GM12878 (cell line): Measurements from ENCODE around the gene ATP6V1C2. TPM values are rescaled to one million over a fixed set of nuclear protein-coding genes. Genes with fewer than 3 reads are reported as not detected.

Source experiments
- ATAC-seq: fragments of 200-7000 bp; cut with Tn5 transposase; 3 replicates; pipeline ENCODE4 v1.9.1; 2020; ENCODE audit warnings: mild to moderate bottlenecking, moderate library complexity
- BruUV-seq: library from RNA; stranded (reverse); fragments of 400-500 nt; replicated peaks from 2 replicates; lab custom pipeline; 2021; lab: Mats Ljungman, UMichigan
- CTCF ChIA-PET: fragments of 300-600 bp; sonication (Branson Sonifier 250); formaldehyde crosslinking; extraction: SDS; loops from one replicate; lab custom pipeline; 2021; ENCODE audit warnings: inconsistent platforms; lab: Yijun Ruan, JAX
- POLR2A ChIA-PET: fragments of 350-600 bp; formaldehyde crosslinking; extraction: SDS; loops from one replicate; lab custom pipeline; 2021; ENCODE audit warnings: inconsistent platforms; lab: Charles Lee
- RAD21 ChIA-PET: fragments of 300-600 bp; sonication (Branson Sonifier 250); formaldehyde crosslinking; loops from one replicate; lab custom pipeline; 2023; ENCODE audit warnings: antibody characterized with exemption; ENCODE audit not compliant: unreplicated experiment; lab: Charles Lee
- SMC1A ChIA-PET: fragments of 300-600 bp; sonication (Branson Sonifier 250); formaldehyde crosslinking; loops from one replicate; lab custom pipeline; 2023; ENCODE audit not compliant: unreplicated experiment, uncharacterized antibody; lab: Charles Lee
- DNase-seq: peaks from one replicate; pipeline ENCODE4 v3.0.0-alpha.2; 2011; ENCODE audit warnings: low read depth, low spot score
- FAIRE-seq: peaks from 3 replicates; lab custom pipeline; 2011; peaks lifted over from hg19 to GRCh38; lab: Jason Lieb, UNC
- H2AFZ ChIP-seq: 2 replicates; pipeline ENCODE4 v1.6.0; 2011; ENCODE audit warnings: low read depth, low read length, control low read depth; ENCODE audit not compliant: control insufficient read depth
- H3K27ac ChIP-seq: 2 replicates; pipeline ENCODE4 v1.5.1; 2011; ENCODE audit warnings: control low read depth; ENCODE audit not compliant: control insufficient read depth, insufficient read depth
- H3K27me3 ChIP-seq, 2 experiments: replicated peaks in 1 of 2; 2 replicates each; pipeline versions ENCODE4 v1.6.0 to v1.6.1; 2011; ENCODE audit warnings: low read length in 1 of 2; ENCODE audit not compliant: control insufficient read depth in 2 of 2, insufficient read depth in 2 of 2
- H3K36me3 ChIP-seq, 2 experiments: 2 replicates each; pipeline ENCODE4 v1.5.1; 2011; ENCODE audit warnings: low read length in 1 of 2; ENCODE audit not compliant: control insufficient read depth in 2 of 2, insufficient read depth in 2 of 2
- H3K4me1 ChIP-seq: 2 replicates; pipeline ENCODE4 v1.6.1; 2011; ENCODE audit warnings: mild to moderate bottlenecking, low read length, moderate library complexity, mixed read lengths; ENCODE audit not compliant: control insufficient read depth, insufficient read depth
- H3K4me2 ChIP-seq: 2 replicates; pipeline ENCODE4 v1.6.0; 2011; ENCODE audit warnings: control low read depth; ENCODE audit not compliant: control insufficient read depth, insufficient read depth
- H3K4me3 ChIP-seq: fragments of 200-600 bp; sonication (generic); 2 replicates; pipeline ENCODE4 v1.5.1; 2016
- H3K79me2 ChIP-seq: 2 replicates; pipeline ENCODE4 v1.6.0; 2011; ENCODE audit warnings: low read length; ENCODE audit not compliant: control insufficient read depth, insufficient read depth
- H3K9ac ChIP-seq: 2 replicates; pipeline ENCODE4 v1.8.0; 2011; ENCODE audit warnings: low read length, control low read depth, mixed read lengths; ENCODE audit not compliant: control insufficient read depth, insufficient read depth
- H3K9me3 ChIP-seq: replicated peaks from 3 replicates; pipeline ENCODE4 v1.5.1; 2011; ENCODE audit warnings: mild to moderate bottlenecking, low read length; ENCODE audit not compliant: control insufficient read depth, insufficient read depth
- H4K20me1 ChIP-seq: 2 replicates; pipeline ENCODE4 v1.6.0; 2011; ENCODE audit not compliant: control insufficient read depth, insufficient read depth
- CREB1 ChIP-seq: IDR thresholded peaks from 2 replicates; pipeline ENCODE4 v1.6.1; 2012; ENCODE audit warnings: low read depth, mild to moderate bottlenecking, inconsistent platforms
- IRF4 ChIP-seq: IDR thresholded peaks from 2 replicates; pipeline ENCODE4 v1.6.1; 2011; ENCODE audit warnings: low read depth, low read length
- YBX1 ChIP-seq: fragments of 450-650 bp; IDR thresholded peaks from 2 replicates; pipeline ENCODE4 v1.6.1; 2016; ENCODE audit warnings: antibody characterized with exemption
- ZBED1 ChIP-seq: IDR thresholded peaks from 2 replicates; pipeline ENCODE4 v1.6.1; 2016; ENCODE audit warnings: borderline replicate concordance
- WGBS: methylation state at CpG from one replicate; pipeline ENCODE4 v1.1.6; 2016; ENCODE audit warnings: low lambda C conversion rate; ENCODE audit not compliant: insufficient replicate concordance, insufficient coverage; ENCODE audit errors: missing lambda C conversion rate; 5-methylcytosine and 5-hydroxymethylcytosine counted together
- in situ Hi-C: fragments of 300-500 bp; cut with MboI; formaldehyde crosslinking; loops from 9 replicates; pipeline ENCODE4 v1.14.3; 2018; ENCODE audit warnings: mixed read lengths
- intact Hi-C: fragments of 100-400 bp; cut with micrococcal nuclease; formaldehyde crosslinking; loops from one replicate; pipeline ENCODE4 v1.14.2; 2022; ENCODE audit not compliant: unreplicated experiment
- polyA plus RNA-seq, 11 experiments: library from polyadenylated mRNA; depleted of rRNA in 4 of 11; unstranded in 6 of 11; stranded (reverse) in 5 of 11; fragments of >200 nt; fragmentation: Nextera tagmentation in 4 of 11; fragmentation: Illumina TruSeq in 1 of 11; extraction: Ambion mirVana in 4 of 11; extraction: Trizol in 1 of 11; gene quantifications; 1 replicate in 1 of 11; 2 replicates in 10 of 11; pipeline versions ENCODE4 v1.2.1 to v1.2.3, GENCODE V29; 2011 to 2016; ENCODE audit warnings: inconsistent platforms in 2 of 11, missing spikeins in 2 of 11, low read depth in 1 of 11
- total RNA-seq, 4 experiments: library from RNA; depleted of rRNA in 3 of 4; stranded (reverse); fragments of >200 nt in 3 of 4; fragmentation: Illumina TruSeq in 1 of 4; extraction: Trizol in 1 of 4; gene quantifications; 2 replicates each; pipeline versions ENCODE4 v1.2.1 to v1.2.3, GENCODE V29; 2013 to 2021
- TF ChIP-seq, protein P1 (sequence below): fragments of 450-650 bp; IDR thresholded peaks from 2 replicates; pipeline ENCODE4 v1.6.1; 2016; ENCODE audit warnings: mild to moderate bottlenecking

ATP6V1C2 gene
- total and polyA plus RNA-seq, 10 of the 15 experiments (the other 5 are each of a cell fraction or from before 2014, with no cell fraction given), result 0.04 to 1.5 (median 0.24) TPM; not detected in 1

- DNase-seq (no peak), ATAC-seq (no peak)
- Histone ChIP-seq H4K20me1 (no peaks in the 10 kb centered on the region), H3K79me2 (no peaks in the 10 kb centered on the region), H2AFZ (no peak overlapping the region), H3K27ac (no peak overlapping the region)
- ChIA-PET POLR2A (interaction anchor here (0.6 kb wide), 1 partner anchor 26 kb away, joined by 3 read pairs; no protein-coding TSS in a partner anchor), SMC1A (no interaction called here)
- no TSS peak for BruUV-seq
- 37% methylated on average over 9 of the region's 9 CpGs for WGBS
- intact Hi-C loops, result no loop called here
- TF ChIP-seq IRF4, result no peak
- TF ChIP-seq YBX1, result no peak
- TF ChIP-seq CREB1, result no peak
- TF ChIP-seq, protein P1, sequence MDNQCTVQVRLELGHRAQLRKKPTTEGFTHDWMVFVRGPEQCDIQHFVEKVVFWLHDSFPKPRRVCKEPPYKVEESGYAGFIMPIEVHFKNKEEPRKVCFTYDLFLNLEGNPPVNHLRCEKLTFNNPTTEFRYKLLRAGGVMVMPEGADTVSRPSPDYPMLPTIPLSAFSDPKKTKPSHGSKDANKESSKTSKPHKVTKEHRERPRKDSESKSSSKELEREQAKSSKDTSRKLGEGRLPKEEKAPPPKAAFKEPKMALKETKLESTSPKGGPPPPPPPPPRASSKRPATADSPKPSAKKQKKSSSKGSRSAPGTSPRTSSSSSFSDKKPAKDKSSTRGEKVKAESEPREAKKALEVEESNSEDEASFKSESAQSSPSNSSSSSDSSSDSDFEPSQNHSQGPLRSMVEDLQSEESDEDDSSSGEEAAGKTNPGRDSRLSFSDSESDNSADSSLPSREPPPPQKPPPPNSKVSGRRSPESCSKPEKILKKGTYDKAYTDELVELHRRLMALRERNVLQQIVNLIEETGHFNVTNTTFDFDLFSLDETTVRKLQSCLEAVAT, result no peak
- TF ChIP-seq ZBED1, result no peak
- TF ChIP-seq, all 136 proteins: peak for 0
- Histone ChIP-seq H3K27me3 (no peaks in the 10 kb centered on the region), H3K4me3 (no peak overlapping the region), H3K4me1 (no peaks in the 10 kb centered on the region), H3K9me3 (no peaks in the 10 kb centered on the region), H3K4me2 (no peak overlapping the region), H3K36me3 (no peaks in the 10 kb centered on the region), H3K9ac (no peak overlapping the region)
- no peak for FAIRE-seq
- RAD21 ChIA-PET, result no interaction called here
- CTCF ChIA-PET, result no interaction called here
- in situ Hi-C loops, result no loop called here
These were observed 40.2 kb downstream of the ATP6V1C2 start for GRCh38 chr2:10761591-10761990.
